ENCODE results near the gene PDCL3. TPM values are rescaled to one million over a fixed set of nuclear protein-coding genes. Genes with fewer than 3 reads are reported as not detected.

The PDCL3 gene
- polyA plus RNA-seq, 1 experiment = 19.2 TPM

DNA sequence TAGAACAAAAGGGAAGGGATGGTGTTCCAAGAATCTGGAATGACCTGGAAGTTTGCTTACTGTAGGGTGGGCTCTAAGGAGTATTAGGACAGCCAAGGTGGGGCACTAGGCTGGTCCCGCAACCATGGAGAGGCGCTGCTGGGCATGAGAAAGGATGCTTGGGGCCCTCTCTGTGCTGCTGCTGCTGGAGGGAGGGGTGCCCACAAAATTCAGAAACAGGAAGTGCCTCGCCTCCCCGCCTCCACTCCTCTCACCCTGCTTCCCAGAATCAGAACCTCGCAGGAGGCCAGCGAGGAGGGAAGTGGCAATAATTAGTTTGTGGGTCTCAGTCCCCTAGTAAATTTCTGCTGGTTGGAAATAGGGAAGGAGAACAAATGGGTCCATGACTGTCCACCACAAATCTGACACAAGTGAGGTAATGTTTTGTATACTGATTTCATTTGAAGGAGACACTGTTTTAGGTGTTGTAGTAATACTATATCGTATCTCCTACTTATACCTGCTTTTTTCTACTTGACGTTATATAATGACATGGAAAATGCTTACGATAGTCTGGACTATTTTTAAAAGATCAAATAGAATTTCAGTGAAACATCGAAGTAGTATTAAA, 7.9 kb upstream of the PDCL3 start:
- TF ChIP-seq, protein P1, sequence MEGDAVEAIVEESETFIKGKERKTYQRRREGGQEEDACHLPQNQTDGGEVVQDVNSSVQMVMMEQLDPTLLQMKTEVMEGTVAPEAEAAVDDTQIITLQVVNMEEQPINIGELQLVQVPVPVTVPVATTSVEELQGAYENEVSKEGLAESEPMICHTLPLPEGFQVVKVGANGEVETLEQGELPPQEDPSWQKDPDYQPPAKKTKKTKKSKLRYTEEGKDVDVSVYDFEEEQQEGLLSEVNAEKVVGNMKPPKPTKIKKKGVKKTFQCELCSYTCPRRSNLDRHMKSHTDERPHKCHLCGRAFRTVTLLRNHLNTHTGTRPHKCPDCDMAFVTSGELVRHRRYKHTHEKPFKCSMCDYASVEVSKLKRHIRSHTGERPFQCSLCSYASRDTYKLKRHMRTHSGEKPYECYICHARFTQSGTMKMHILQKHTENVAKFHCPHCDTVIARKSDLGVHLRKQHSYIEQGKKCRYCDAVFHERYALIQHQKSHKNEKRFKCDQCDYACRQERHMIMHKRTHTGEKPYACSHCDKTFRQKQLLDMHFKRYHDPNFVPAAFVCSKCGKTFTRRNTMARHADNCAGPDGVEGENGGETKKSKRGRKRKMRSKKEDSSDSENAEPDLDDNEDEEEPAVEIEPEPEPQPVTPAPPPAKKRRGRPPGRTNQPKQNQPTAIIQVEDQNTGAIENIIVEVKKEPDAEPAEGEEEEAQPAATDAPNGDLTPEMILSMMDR (IDR thresholded peaks at IDR 0.05; ENCODE audit: low read depth, low read length) = no peak
- Histone ChIP-seq H3K4me3 (ENCODE audit: low read depth, low read length) (no peak overlapping the region), H3K27me3 (ENCODE audit: control insufficient read depth, insufficient read depth, low read length) (peaks cover 15% of the 10 kb centered on the region), H3K9me3 (ENCODE audit: control insufficient read depth, insufficient read depth, low read length) (no peaks in the 10 kb centered on the region), H3K27ac (ENCODE audit: low read depth, low read length) (no peak overlapping the region)
- DNase-seq (ENCODE audit: low read depth, low spot score) = no peak
- POLR2A ChIA-PET = no interaction called here
- CTCF ChIA-PET = no interaction called here

DNA sequence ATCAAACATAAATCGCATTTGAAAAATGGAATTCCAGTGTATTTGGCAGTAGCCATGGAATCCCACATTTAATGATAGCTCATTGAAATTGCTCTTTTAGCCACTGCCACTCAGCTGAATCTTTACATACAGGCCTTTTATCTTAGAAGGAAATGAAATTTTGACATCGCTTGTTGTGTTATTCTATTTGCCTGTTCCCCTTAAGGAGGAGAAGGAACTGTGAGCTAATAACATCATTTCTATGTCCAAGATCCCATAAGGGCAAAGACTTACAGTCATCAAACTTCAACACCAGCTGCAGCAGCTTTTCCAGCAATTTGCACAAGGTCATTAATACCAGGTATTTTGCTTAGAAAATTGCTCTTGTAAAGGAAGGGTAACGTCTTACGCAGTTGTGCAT, 6.0 kb upstream of the PDCL3 start:
- no peak overlapping the region for H3K27ac ChIP-seq (ENCODE audit: low read depth, low read length)
- peaks cover 15% of the 10 kb centered on the region for H3K27me3 ChIP-seq (ENCODE audit: control insufficient read depth, insufficient read depth, low read length)
- no peaks in the 10 kb centered on the region for H3K9me3 ChIP-seq (ENCODE audit: control insufficient read depth, insufficient read depth, low read length)
- ChIA-PET POLR2A (no interaction called here), CTCF (interaction anchor here (0.6 kb wide), 1 partner anchor 22 kb away, joined by 4 read pairs; no protein-coding TSS in a partner anchor)
- H3K4me3 ChIP-seq (ENCODE audit: low read depth, low read length) = no peak overlapping the region
- TF ChIP-seq, protein P1 (IDR thresholded peaks at IDR 0.05; ENCODE audit: low read depth, low read length) = no peak
- DNase-seq (ENCODE audit: low read depth, low spot score) = no peak

DNA sequence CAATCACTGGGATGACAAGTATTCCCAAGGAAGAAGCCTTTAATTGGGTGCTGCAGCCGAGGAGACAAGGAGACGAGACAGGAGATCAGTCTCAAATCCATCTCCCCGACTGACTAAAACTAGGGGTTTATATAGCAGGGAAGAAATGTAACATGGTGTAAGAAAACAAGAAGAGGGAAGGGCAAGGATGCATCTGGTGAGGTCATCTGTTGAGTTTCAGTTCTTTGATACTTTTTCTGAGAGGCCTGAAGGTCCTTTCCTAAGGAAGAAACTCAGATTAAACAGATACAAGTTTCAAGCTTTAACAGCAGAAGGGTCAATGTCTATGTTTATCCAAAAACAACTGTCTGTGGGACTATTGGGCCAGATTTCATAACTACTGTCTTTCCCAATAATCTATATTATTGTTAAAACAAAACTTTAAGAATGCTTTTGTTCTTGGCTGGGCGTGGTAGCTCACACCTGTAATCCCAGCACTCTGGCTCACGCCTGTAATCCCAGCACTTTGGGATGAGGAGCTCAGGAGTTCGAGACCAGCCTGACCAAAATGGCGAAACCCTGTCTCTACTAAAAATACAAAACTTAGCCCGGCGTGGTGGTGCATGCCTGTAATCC, 2.5 kb upstream of the PDCL3 start:
- TF ChIP-seq, protein P1 (IDR thresholded peaks at IDR 0.05; ENCODE audit: low read depth, low read length) = no peak
- H3K9me3 ChIP-seq (ENCODE audit: control insufficient read depth, insufficient read depth, low read length) = no peaks in the 10 kb centered on the region
- peaks cover 6% of the 10 kb centered on the region for H3K27me3 ChIP-seq (ENCODE audit: control insufficient read depth, insufficient read depth, low read length)
- H3K27ac ChIP-seq (ENCODE audit: low read depth, low read length) = no peak overlapping the region
- DNase-seq (ENCODE audit: low read depth, low spot score) = no peak
- POLR2A ChIA-PET = no interaction called here
- H3K4me3 ChIP-seq (ENCODE audit: low read depth, low read length) = no peak overlapping the region
- CTCF ChIA-PET = no interaction called here

DNA sequence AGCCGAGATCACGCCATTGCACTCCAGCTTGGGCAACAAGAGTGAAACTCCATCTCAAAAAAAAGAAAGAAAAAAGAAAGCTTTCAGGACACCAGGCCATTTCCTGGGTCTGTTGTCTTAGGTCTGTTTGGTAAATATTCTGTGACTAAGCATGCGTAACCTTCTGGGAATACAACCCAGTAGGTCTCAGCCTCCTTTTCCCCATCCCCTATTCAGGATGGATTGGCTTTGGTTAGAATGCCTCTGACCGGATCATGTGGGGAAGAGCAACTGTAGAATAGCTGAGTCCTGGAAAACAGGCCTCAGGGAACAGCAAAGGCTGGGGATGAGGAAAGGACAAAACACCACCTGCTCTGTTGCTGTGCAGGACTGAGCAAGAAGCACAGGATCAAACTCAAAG, 1.6 kb upstream of the PDCL3 start:
- DNase-seq (ENCODE audit: low read depth, low spot score) = no peak
- no peaks in the 10 kb centered on the region for H3K9me3 ChIP-seq (ENCODE audit: control insufficient read depth, insufficient read depth, low read length)
- H3K4me3 ChIP-seq (ENCODE audit: low read depth, low read length) = no peak overlapping the region
- peaks cover 6% of the 10 kb centered on the region for H3K27me3 ChIP-seq (ENCODE audit: control insufficient read depth, insufficient read depth, low read length)
- H3K27ac ChIP-seq (ENCODE audit: low read depth, low read length) = no peak overlapping the region
- TF ChIP-seq, protein P1 (IDR thresholded peaks at IDR 0.05; ENCODE audit: low read depth, low read length) = no peak
- CTCF ChIA-PET = no interaction called here
- POLR2A ChIA-PET = no interaction called here
